Heart left ventricle (tissue), 16 donors: ENCODE results near the gene HELLS. TPM values are rescaled to one million over a fixed set of nuclear protein-coding genes. Genes with fewer than 3 reads are reported as not detected.

Experiments
- ATAC-seq, 4 donors: fragments of 200-7000 bp; cut with Tn5 transposase; one replicate each; pipeline ENCODE4 v1.9.1; 2020 to 2022; ENCODE audit warnings: moderate library complexity in 4 of 4, mild to moderate bottlenecking in 3 of 4, moderate number of reproducible peaks in 1 of 4
- DNase-seq, 5 donors: peaks; one replicate each; pipeline ENCODE4 v3.0.0-alpha.2; 2020
- H3K27ac ChIP-seq, 12 donors: fragments of 200-600 bp; sonication (generic) in 4 of 12; one replicate each; pipeline versions ENCODE4 v1.5.0 to v1.8.0; 2016 to 2022; ENCODE audit warnings: mild to moderate bottlenecking in 2 of 12
- H3K27me3 ChIP-seq, 9 donors: fragments of 200-600 bp; sonication (generic) in 2 of 9; one replicate each; pipeline versions ENCODE4 v1.5.1 to v1.8.0; 2016 to 2022; ENCODE audit warnings: mild to moderate bottlenecking in 3 of 9
- H3K36me3 ChIP-seq, 9 donors: fragments of 200-600 bp; sonication (generic) in 2 of 9; one replicate each; pipeline versions ENCODE4 v1.5.0 to v1.8.0; 2018 to 2022; ENCODE audit warnings: mild to moderate bottlenecking in 2 of 9
- H3K4me1 ChIP-seq, 12 donors: fragments of 200-600 bp; sonication (generic) in 4 of 12; one replicate each; pipeline versions ENCODE4 v1.5.0 to v1.8.0; 2016 to 2022; ENCODE audit warnings: mild to moderate bottlenecking in 3 of 12
- H3K4me3 ChIP-seq, 12 donors: fragments of 200-600 bp; sonication (generic) in 4 of 12; one replicate each; pipeline versions ENCODE4 v1.5.0 to v1.8.0; 2017 to 2022; ENCODE audit warnings: mild to moderate bottlenecking in 9 of 12, moderate library complexity in 4 of 12
- H3K9me3 ChIP-seq, 12 donors: fragments of 200-600 bp; sonication (generic) in 4 of 12; one replicate each; pipeline versions ENCODE4 v1.5.0 to v1.8.0; 2016 to 2022; ENCODE audit warnings: mild to moderate bottlenecking in 1 of 12
- POLR2A ChIP-seq, 2 donors: fragments of 450-650 bp; IDR thresholded peaks; one replicate each; pipeline ENCODE4 v1.6.1; 2017; ENCODE audit warnings: antibody characterized with exemption in 2 of 2, mild to moderate bottlenecking in 2 of 2, moderate library complexity in 2 of 2
- WGBS, 4 donors: extraction: QIAGEN DNeasy Blood & Tissue Kit in 2 of 4; methylation state at CpG; one replicate each; pipeline versions ENCODE4 v1.1.5 to v1.1.7; 2013 to 2018; 5-methylcytosine and 5-hydroxymethylcytosine counted together
- intact Hi-C, 10 donors: fragments of 100-400 bp; cut with DNase I; formaldehyde crosslinking; loops; one replicate each; pipeline versions ENCODE4 v1.11.1 to v1.14.2; 2022
- polyA plus RNA-seq, 2 donors: library from polyadenylated mRNA; stranded (reverse); fragments of 200-250 nt; gene quantifications; one replicate each; pipeline ENCODE4 v1.2.3, GENCODE V29; 2013
- total RNA-seq, 9 donors: library from RNA; depleted of rRNA in 2 of 9; stranded (reverse); fragments of >200 nt in 2 of 9; fragmentation: NEBNext Ultra II Directional in 3 of 9; extraction: Animal tissue kit (Norgen Biotek cat#: 25700) in 3 of 9; gene quantifications; one replicate each; pipeline versions ENCODE4 v1.1.0 to v1.2.4, GENCODE V29; 2016 to 2023
- TF ChIP-seq, protein P1 (sequence below), 12 donors: fragments of 200-600 bp; sonication (generic) in 4 of 12; IDR thresholded peaks; one replicate each; pipeline versions ENCODE4 v1.5.0 to v1.8.0; 2018 to 2022; ENCODE audit warnings: antibody characterized with exemption in 12 of 12, mild to moderate bottlenecking in 5 of 12
- donor health status: ischemic (EF 13 %, LVEDD 7.1; RV severe dilation, severe dysfunction).
- donor health status: healthy with polysubstance abuse.
- donor health status: DM: no; HTN: yes; CAD: no.
- donor health status: DM: no; HTN: no; CAD: no.
- donor health status: ischemic (EF 25% LVEDD 6.9; RV normal size, moderate dysfunction).
- donor health status: ischemic (EF 25% LVEDD 5.7; RV mildly dilated, moderate dysfunction).
- donor health status: healthy.
- donor health status: DM: yes; HTN: yes; CAD: no.
- donor health status: ischemic (EF 35%, LVEDD 5.7; RV mildly dilated, moderate dysfunction).
- donor health status: nonischemic (EF 11% LVEDD 7.7; RV severe dilation, severe dysfunction).
- donor health status: DM: yes; HTN: yes; CAD: no.
- donor health status: PGD.
- donor health status: ischemic (EF 29% LVEDD 5.4; RV normal size, mild dysfunction).
- donor health status: nonischemic (EF 23%, LVEDD 6.1; RV moderate dilation, normal function).

The HELLS gene
- total and polyA plus RNA-seq, 11 donors: 0.23 to 8.9 (median 0.75) TPM

DNA sequence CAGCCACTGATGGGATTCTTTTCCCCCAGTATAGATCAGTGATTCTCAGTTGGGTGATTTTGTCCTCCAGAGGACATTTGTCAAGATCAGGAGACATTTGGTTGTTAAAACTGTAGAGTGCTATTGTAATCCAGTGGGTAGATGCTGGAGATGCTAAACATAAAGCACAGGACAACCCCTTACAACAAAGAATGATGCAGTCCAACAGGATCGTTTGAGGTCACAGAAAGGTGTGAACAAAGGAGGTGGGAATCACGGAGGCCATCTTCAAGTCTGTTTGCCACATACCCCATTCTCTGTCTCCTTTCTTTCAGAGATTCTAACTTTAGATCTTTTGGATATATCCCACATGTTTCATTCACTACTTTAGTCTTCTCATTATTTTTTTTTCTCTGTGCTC, 69.0 kb downstream of the HELLS start:
- Histone ChIP-seq H3K4me1 (no peaks in the 10 kb centered on the region), H3K9me3 (no peaks in the 10 kb centered on the region), H3K27ac (no peak overlapping the region), H3K4me3 (no peak overlapping the region), H3K27me3 (no peaks in the 10 kb centered on the region), H3K36me3 (no peaks in the 10 kb centered on the region)
- TF ChIP-seq, protein P1, sequence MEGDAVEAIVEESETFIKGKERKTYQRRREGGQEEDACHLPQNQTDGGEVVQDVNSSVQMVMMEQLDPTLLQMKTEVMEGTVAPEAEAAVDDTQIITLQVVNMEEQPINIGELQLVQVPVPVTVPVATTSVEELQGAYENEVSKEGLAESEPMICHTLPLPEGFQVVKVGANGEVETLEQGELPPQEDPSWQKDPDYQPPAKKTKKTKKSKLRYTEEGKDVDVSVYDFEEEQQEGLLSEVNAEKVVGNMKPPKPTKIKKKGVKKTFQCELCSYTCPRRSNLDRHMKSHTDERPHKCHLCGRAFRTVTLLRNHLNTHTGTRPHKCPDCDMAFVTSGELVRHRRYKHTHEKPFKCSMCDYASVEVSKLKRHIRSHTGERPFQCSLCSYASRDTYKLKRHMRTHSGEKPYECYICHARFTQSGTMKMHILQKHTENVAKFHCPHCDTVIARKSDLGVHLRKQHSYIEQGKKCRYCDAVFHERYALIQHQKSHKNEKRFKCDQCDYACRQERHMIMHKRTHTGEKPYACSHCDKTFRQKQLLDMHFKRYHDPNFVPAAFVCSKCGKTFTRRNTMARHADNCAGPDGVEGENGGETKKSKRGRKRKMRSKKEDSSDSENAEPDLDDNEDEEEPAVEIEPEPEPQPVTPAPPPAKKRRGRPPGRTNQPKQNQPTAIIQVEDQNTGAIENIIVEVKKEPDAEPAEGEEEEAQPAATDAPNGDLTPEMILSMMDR (IDR thresholded peaks at IDR 0.05): no peak
- no peak for TF ChIP-seq POLR2A (IDR thresholded peaks at IDR 0.05)
- intact Hi-C loops: no loop called here
- ATAC-seq (no peak), DNase-seq (no peak)
- 80 to 92% (median 85%) methylated on average over 2 of the region's 2 CpGs for WGBS, 4 donors

DNA sequence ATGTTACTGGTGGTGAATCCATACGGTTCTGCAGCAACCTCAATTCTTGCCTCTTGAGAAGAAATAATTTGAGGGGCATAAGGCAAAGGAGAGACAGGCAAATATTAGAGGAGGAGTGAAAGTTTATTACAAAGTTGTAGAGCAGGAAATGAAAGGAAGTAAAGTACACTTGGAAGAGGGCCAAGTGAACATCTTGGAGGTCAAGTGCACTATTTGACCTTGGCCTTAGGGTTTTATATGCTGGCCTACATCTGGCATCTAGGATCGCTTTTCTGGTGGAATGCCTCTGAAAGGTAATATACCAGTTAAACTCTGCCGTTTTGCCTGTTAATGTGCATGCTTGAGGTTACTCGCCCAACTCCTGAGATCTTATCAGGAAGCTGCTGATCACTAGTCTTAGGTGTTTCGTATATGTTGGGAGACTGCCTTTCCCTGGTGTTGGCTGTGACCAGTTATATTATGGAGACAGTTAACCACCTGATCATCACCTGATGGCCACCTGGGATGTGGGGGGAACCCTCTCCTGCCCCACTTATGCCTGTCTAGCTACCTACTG, 71.9 kb downstream of the HELLS start:
- no peak for DNase-seq
- no peaks in the 10 kb centered on the region for H3K9me3 ChIP-seq
- ATAC-seq: no peak
- H3K4me1 ChIP-seq: no peaks in the 10 kb centered on the region
- intact Hi-C loops: no loop called here
- TF ChIP-seq, protein P1 (IDR thresholded peaks at IDR 0.05): no peak
- no peak for TF ChIP-seq POLR2A (IDR thresholded peaks at IDR 0.05)
- no peaks in the 10 kb centered on the region for H3K36me3 ChIP-seq
- WGBS, 4 donors: 77 to 83% (median 78%) methylated on average over 5 of the region's 5 CpGs
- H3K27me3 ChIP-seq: no peaks in the 10 kb centered on the region
- no peak overlapping the region for H3K4me3 ChIP-seq
- H3K27ac ChIP-seq: no peak overlapping the region

DNA sequence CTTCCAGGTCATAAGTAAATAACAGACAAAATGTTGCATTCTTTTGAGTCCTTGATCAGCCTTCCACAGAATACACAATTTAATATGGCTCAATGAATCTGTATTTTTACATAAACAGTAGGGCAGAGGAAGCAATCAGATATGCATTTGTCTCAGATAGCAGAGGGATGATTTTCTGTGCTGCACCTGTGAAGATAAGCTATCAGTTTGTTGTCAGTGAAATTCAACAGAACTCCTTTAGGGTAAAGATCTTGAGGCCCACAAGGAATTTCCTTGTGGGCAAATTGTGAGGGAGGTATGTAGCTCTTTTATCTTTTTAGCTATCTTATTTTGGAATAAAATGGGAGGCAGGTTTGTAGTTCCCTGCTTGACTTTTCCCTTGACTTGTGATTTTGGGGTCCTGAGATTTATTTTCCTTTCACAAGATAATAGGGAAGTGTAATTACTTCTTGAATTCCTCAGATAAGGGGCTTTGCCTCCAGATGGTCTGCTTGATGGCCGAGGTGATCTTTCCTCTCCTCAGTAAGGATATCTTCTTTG, 77.1 kb downstream of the HELLS start:
- no peaks in the 10 kb centered on the region for H3K36me3 ChIP-seq
- peaks cover 0 to 4% (median 0%) of the 10 kb centered on the region in 12 donors for H3K9me3 ChIP-seq
- H3K4me1 ChIP-seq: no peaks in the 10 kb centered on the region
- DNase-seq (no peak), ATAC-seq (no peak)
- WGBS, 4 donors: 20 to 38% (median 30%) methylated on average over 1 of the region's 1 CpG
- TF ChIP-seq POLR2A (IDR thresholded peaks at IDR 0.05): no peak
- TF ChIP-seq, protein P1 (IDR thresholded peaks at IDR 0.05): no peak
- intact Hi-C loops: no loop called here
- H3K4me3 ChIP-seq: no peak overlapping the region
- H3K27me3 ChIP-seq: no peaks in the 10 kb centered on the region
- no peak overlapping the region for H3K27ac ChIP-seq

DNA sequence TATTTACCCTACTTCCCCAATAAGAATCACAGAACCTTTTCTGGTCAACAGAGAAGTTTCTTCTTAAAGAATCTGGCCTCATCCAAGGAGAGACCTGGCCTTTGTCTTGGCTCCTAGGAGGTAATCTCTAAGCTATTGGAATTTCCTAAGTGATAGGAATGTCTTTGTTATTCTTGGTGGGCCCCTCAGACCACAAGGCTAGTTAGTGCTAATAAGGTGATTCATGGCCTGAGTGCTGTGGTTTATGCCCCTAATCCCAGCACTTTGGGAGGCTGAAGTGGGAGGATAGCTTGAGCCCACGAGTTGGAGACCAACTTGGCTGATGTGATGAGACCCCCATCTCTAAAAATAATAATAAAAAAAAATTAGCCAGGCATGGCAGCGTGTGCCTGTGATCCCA, 78.0 kb downstream of the HELLS start:
- 58 to 82% (median 61%) methylated on average over 2 of the region's 2 CpGs for WGBS, 4 donors
- ATAC-seq: no peak
- no peak overlapping the region for H3K4me3 ChIP-seq
- intact Hi-C loops: no loop called here
- no peak for DNase-seq
- no peaks in the 10 kb centered on the region for H3K4me1 ChIP-seq
- TF ChIP-seq, protein P1 (IDR thresholded peaks at IDR 0.05): no peak
- no peak for TF ChIP-seq POLR2A (IDR thresholded peaks at IDR 0.05)
- H3K27ac ChIP-seq: no peak overlapping the region
- H3K27me3 ChIP-seq: no peaks in the 10 kb centered on the region
- peaks cover 0 to 4% (median 0%) of the 10 kb centered on the region in 12 donors for H3K9me3 ChIP-seq
- H3K36me3 ChIP-seq: no peaks in the 10 kb centered on the region
